Adrenal gland (tissue), 12 donors: Measurements from ENCODE around the gene GNAQ. TPM values are rescaled to one million over a fixed set of nuclear protein-coding genes. Genes with fewer than 3 reads are reported as not detected.

Experiments
- DNase-seq, 7 donors: peaks; one replicate each; pipeline ENCODE4 v3.0.0-alpha.2; 2019 to 2020
- H3K27ac ChIP-seq, 5 donors: fragments of 200-600 bp; sonication (generic) in 4 of 5; 1 replicate in 3 of 5; 2 replicates in 2 of 5; pipeline versions ENCODE4 v1.5.1 to v1.8.0; 2016 to 2020; ENCODE audit warnings: mild to moderate bottlenecking in 1 of 5
- H3K27me3 ChIP-seq: fragments of 200-600 bp; 2 replicates; pipeline ENCODE4 v1.8.0; 2021
- H3K36me3 ChIP-seq, 2 donors: fragments of 200-600 bp; replicated peaks in 1 of 2; 1 replicate in 1 of 2; 2 replicates in 1 of 2; pipeline versions ENCODE4 v1.5.1 to v1.8.0; 2018 to 2022
- H3K4me1 ChIP-seq, 2 donors: fragments of 200-600 bp; replicated peaks in 1 of 2; 1 replicate in 1 of 2; 2 replicates in 1 of 2; pipeline versions ENCODE4 v1.5.1 to v1.8.0; 2018 to 2021
- H3K4me3 ChIP-seq, 4 donors: fragments of 200-600 bp; sonication (generic) in 3 of 4; one replicate each; pipeline ENCODE4 v1.5.1; 2016 to 2018
- H3K9me3 ChIP-seq, 3 donors: fragments of 200-600 bp; sonication (generic) in 1 of 3; replicated peaks in 1 of 3; 1 replicate in 2 of 3; 2 replicates in 1 of 3; pipeline versions ENCODE4 v1.5.1 to v1.8.0; 2016 to 2021
- POLR2A ChIP-seq, 2 donors: fragments of 450-650 bp; IDR thresholded peaks; one replicate each; pipeline ENCODE4 v1.6.1; 2017; ENCODE audit warnings: antibody characterized with exemption in 2 of 2, mild to moderate bottlenecking in 2 of 2, moderate library complexity in 1 of 2
- WGBS, 4 donors: extraction: QIAGEN DNeasy Blood & Tissue Kit in 2 of 4; methylation state at CpG; one replicate each; pipeline versions ENCODE4 v1.1.5 to v1.1.7; 2013 to 2017; 5-methylcytosine and 5-hydroxymethylcytosine counted together
- intact Hi-C, 2 donors: fragments of 100-400 bp; cut with DNase I; formaldehyde crosslinking; loops; one replicate each; pipeline versions ENCODE4 v1.14.1 to v1.15.0; 2022 to 2023
- polyA plus RNA-seq, 3 donors: library from polyadenylated mRNA; stranded (reverse); fragments of 200-250 nt in 2 of 3; fragments of 350-450 nt in 1 of 3; fragmentation: Illumina TruSeq in 1 of 3; extraction: RNeasy Lipid Tissue Mini Kit (QIAGEN cat#74804) in 1 of 3; gene quantifications; one replicate each; pipeline ENCODE4 v1.2.3, GENCODE V29; 2013 to 2014
- total RNA-seq, 9 donors: library from RNA; depleted of rRNA in 4 of 9; stranded (reverse); fragments of >200 nt in 4 of 9; fragments of 120-200 nt in 1 of 9; fragmentation: NEBNext Ultra II Directional in 1 of 9; extraction: Animal tissue kit (Norgen Biotek cat#: 25700) in 1 of 9; gene quantifications; one replicate each; pipeline versions ENCODE4 v1.1.0 to v1.2.4, GENCODE V29; 2013 to 2023
- TF ChIP-seq, protein P1 (sequence below), 6 experiments: fragments of 450-650 bp in 4 of 6; fragments of 200-600 bp in 2 of 6; sonication (generic) in 1 of 6; IDR thresholded peaks; 1 replicate in 5 of 6; 2 replicates in 1 of 6; pipeline versions ENCODE4 v1.5.1 to v1.8.0; 2016 to 2021; ENCODE audit warnings: antibody characterized with exemption in 6 of 6, mild to moderate bottlenecking in 2 of 6, moderate library complexity in 1 of 6
- donor health status: healthy with polysubstance abuse.
- donor health status: Bipolar disorder and iron deficiency.
- donor health status: DM: yes; HTN: yes; CAD: no.
- donor health status: DM: no; HTN: no; CAD: no.
- donor health status: DM: no; HTN: no; CAD: no.
- donor health status: DM: yes; HTN: yes; CAD: no.

The GNAQ gene
- total and polyA plus RNA-seq, 12 donors: 15.8 to 71.7 (median 45.1) TPM

DNA sequence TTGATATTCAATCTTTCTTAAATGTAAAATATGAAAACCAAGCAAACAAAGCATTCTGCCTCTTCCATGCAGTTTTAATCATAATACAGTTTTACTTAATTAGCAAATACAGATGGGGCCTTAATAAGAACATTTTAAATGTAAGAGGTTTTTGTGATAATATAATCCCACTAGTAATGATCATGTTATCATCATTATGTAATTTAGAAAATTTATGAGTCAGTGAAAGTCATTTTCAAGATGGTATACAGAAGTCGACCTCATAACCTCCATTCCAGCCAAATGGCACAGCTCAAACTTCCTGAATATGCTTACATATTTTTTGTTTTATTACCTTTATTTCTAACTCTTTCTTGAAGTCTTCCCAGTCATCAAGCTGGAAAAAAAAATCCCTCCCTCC lies 281.3 kb downstream of the GNAQ start:
- WGBS, 4 donors: 31 to 56% (median 37%) methylated on average over 1 of the region's 1 CpG
- Histone ChIP-seq H3K4me3 (no peak overlapping the region), H3K36me3 (no peaks in the 10 kb centered on the region), H3K4me1 (peaks cover 0 to 29% of the 10 kb centered on the region in 2 donors), H3K9me3 (no peaks in the 10 kb centered on the region), H3K27me3 (no peaks in the 10 kb centered on the region), H3K27ac (no peak overlapping the region)
- intact Hi-C loops: no loop called here
- TF ChIP-seq POLR2A (IDR thresholded peaks at IDR 0.05): no peak
- TF ChIP-seq, protein P1, sequence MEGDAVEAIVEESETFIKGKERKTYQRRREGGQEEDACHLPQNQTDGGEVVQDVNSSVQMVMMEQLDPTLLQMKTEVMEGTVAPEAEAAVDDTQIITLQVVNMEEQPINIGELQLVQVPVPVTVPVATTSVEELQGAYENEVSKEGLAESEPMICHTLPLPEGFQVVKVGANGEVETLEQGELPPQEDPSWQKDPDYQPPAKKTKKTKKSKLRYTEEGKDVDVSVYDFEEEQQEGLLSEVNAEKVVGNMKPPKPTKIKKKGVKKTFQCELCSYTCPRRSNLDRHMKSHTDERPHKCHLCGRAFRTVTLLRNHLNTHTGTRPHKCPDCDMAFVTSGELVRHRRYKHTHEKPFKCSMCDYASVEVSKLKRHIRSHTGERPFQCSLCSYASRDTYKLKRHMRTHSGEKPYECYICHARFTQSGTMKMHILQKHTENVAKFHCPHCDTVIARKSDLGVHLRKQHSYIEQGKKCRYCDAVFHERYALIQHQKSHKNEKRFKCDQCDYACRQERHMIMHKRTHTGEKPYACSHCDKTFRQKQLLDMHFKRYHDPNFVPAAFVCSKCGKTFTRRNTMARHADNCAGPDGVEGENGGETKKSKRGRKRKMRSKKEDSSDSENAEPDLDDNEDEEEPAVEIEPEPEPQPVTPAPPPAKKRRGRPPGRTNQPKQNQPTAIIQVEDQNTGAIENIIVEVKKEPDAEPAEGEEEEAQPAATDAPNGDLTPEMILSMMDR (IDR thresholded peaks at IDR 0.05): no peak
- DNase-seq: no peak

DNA sequence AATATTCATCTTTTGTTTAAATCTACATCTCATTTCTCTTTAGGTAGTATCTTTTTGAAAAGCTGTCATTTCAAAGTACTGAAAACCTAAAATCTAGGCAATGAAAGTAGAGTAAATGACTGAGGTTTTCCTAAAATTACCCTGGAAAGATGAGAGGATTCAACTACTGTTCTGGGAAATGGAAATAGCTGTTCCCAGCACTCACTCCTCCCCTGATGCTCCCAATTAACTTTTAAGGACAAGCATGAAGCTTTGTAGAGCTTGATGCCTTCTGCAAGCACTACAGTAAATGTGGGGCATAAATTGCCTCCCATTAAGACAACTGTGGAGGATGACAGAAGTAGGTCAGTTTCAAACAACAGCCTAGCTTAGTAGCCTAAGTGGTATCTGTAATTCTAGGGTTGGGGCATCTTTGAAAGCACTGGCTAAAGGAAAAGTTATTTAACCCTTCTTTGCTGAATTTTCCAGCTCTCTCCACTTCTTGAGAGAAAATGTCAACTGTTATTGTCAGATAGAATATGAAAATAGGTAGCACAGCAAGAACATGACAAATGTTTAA lies 283.3 kb downstream of the GNAQ start:
- DNase-seq: no peak
- no peak overlapping the region for H3K4me3 ChIP-seq
- TF ChIP-seq, protein P1 (IDR thresholded peaks at IDR 0.05): no peak
- intact Hi-C loops: no loop called here
- H3K36me3 ChIP-seq: no peaks in the 10 kb centered on the region
- H3K9me3 ChIP-seq: no peaks in the 10 kb centered on the region
- H3K4me1 ChIP-seq: peaks cover 0 to 29% of the 10 kb centered on the region in 2 donors
- H3K27me3 ChIP-seq: no peaks in the 10 kb centered on the region
- no peak overlapping the region for H3K27ac ChIP-seq

DNA sequence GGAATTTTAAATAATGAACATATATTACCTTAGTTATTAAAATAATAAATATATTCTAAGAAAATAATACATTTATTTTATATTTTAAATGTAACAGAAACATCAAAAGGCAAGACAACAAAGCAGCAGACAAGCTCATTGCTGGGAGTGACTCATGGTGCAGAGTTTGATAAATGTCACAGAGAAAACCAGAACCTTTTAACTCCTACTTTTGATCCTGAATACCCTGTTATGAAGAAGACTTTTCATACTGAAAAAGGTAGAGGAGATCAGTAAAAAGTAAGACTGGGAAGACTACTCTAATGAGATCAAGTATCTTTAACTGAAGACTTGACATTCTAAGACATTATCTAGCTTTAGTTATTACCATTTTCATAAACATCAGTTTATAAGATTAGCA lies 284.4 kb downstream of the GNAQ start:
- H3K27ac ChIP-seq: no peak overlapping the region

DNA sequence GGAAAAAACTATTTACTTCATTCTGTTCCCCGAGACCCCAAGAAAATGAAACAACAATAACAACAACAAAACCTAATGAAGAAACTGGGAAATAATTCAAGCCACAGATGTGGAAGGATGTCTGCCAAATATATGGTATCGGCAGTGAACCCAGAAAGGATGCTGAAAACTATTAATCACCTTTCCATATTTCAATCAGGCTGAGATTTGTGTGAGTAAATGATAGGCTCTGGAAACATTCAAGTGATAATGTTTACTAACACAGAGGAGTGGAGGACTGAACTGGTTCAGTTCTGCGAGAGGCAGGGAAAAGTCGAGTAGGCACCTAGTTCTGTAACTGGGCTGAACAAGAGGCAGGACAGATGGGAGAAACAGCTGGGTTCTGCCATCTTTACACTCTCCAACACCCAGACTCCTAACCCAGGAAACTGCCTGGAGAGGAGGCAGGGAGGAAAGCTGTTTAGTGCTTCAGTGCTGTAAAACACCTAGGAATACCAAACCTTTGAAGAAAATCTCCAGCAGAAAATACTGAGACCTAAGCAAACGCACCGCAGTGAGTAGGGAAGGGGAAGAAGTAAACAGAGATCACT lies 286.7 kb downstream of the GNAQ start:
- H3K4me1 ChIP-seq: peaks cover 0 to 4% of the 10 kb centered on the region in 2 donors
- H3K4me3 ChIP-seq: no peak overlapping the region
- whole genome bisulfite sequencing, 4 donors: 48 to 69% (median 52%) methylated on average over 6 of the region's 6 CpGs
- H3K27ac ChIP-seq: no peak overlapping the region
- H3K9me3 ChIP-seq: no peaks in the 10 kb centered on the region
- H3K36me3 ChIP-seq: no peaks in the 10 kb centered on the region
- TF ChIP-seq, protein P1 (IDR thresholded peaks at IDR 0.05): no peak
- no peak for TF ChIP-seq POLR2A (IDR thresholded peaks at IDR 0.05)
- H3K27me3 ChIP-seq: no peaks in the 10 kb centered on the region
- intact Hi-C loops: no loop called here
- DNase-seq: no peak

More for the DNA sequence above, 284.4 kb downstream of the GNAQ start:
- Histone ChIP-seq H3K9me3 (no peaks in the 10 kb centered on the region), H3K4me1 (peaks cover 0 to 22% of the 10 kb centered on the region in 2 donors), H3K4me3 (no peak overlapping the region), H3K36me3 (no peaks in the 10 kb centered on the region), H3K27me3 (no peaks in the 10 kb centered on the region)
- TF ChIP-seq POLR2A (IDR thresholded peaks at IDR 0.05): no peak
- TF ChIP-seq, protein P1 (IDR thresholded peaks at IDR 0.05): no peak
- no peak for DNase-seq
- intact Hi-C loops: no loop called here
